B cell (primary cell): ENCODE results near the gene PYROXD2. TPM values are rescaled to one million over a fixed set of nuclear protein-coding genes. Genes with fewer than 3 reads are reported as not detected.

Source experiments
- ATAC-seq: fragments of 200-7000 bp; cut with Tn5 transposase; one replicate; pipeline ENCODE4 v1.10.0; 2021; ENCODE audit warnings: low read depth, mild to moderate bottlenecking, moderate number of reproducible peaks, moderate library complexity
- CTCF ChIA-PET: fragments of 350-600 bp; sonication (Branson Sonifier 250); formaldehyde crosslinking; loops from one replicate; lab custom pipeline; 2021; ENCODE audit warnings: antibody characterized with exemption, inconsistent platforms; lab: Charles Lee
- POLR2A ChIA-PET: fragments of 350-600 bp; sonication (Branson Sonifier 250); formaldehyde crosslinking; loops from one replicate; lab custom pipeline; 2021; ENCODE audit warnings: antibody characterized with exemption; lab: Charles Lee
- DNase-seq: peaks from one replicate; pipeline ENCODE4 v3.0.0; 2013
- H2AFZ ChIP-seq: 2 replicates; pipeline ENCODE4 v1.6.1; 2012; ENCODE audit warnings: mild to moderate bottlenecking, low read depth, low read length; ENCODE audit not compliant: insufficient read depth, poor library complexity, severe bottlenecking
- H3K27ac ChIP-seq, 2 donors: 1 replicate in 1 of 2; 2 replicates in 1 of 2; pipeline ENCODE4 v1.5.1; 2012 to 2013; ENCODE audit warnings: low read length in 2 of 2, mild to moderate bottlenecking in 2 of 2, moderate library complexity in 1 of 2
- H3K27me3 ChIP-seq, 4 experiments: fragments of 200-600 bp in 1 of 4; sonication (generic) in 1 of 4; replicated peaks in 1 of 4; 1 replicate in 2 of 4; 2 replicates in 2 of 4; pipeline versions ENCODE4 v1.6.1 to v1.7.0; 2013 to 2016; ENCODE audit warnings: low read length in 3 of 4, mild to moderate bottlenecking in 2 of 4, mixed read lengths in 1 of 4, moderate library complexity in 1 of 4; ENCODE audit not compliant: insufficient read depth in 4 of 4, control insufficient read depth in 3 of 4; ENCODE audit errors: control extremely low read depth in 1 of 4
- H3K36me3 ChIP-seq, 2 experiments: replicated peaks in 1 of 2; 1 replicate in 1 of 2; 2 replicates in 1 of 2; pipeline versions ENCODE4 v1.6.1 to v1.7.1; 2013; ENCODE audit warnings: low read length in 1 of 2; ENCODE audit not compliant: insufficient read depth in 2 of 2, control insufficient read depth in 1 of 2; ENCODE audit errors: control extremely low read depth in 1 of 2, extremely low read depth in 1 of 2
- H3K4me1 ChIP-seq, 2 donors: fragments of 200-600 bp in 1 of 2; sonication (generic) in 1 of 2; 1 replicate in 1 of 2; 2 replicates in 1 of 2; pipeline versions ENCODE4 v1.5.1 to v1.6.1; 2013 to 2017; ENCODE audit warnings: low read length in 2 of 2; ENCODE audit not compliant: control insufficient read depth in 2 of 2, insufficient read depth in 2 of 2
- H3K4me2 ChIP-seq: replicated peaks from 2 replicates; pipeline ENCODE3; 2012; ENCODE audit warnings: mild to moderate bottlenecking, low read depth, low read length; ENCODE audit not compliant: poor library complexity, severe bottlenecking
- H3K4me3 ChIP-seq, 5 experiments: fragments of 200-600 bp in 1 of 5; sonication (generic) in 1 of 5; 1 replicate in 3 of 5; 2 replicates in 2 of 5; pipeline versions ENCODE4 v1.5.1 to v1.7.0; 2011 to 2016; ENCODE audit warnings: low read length in 4 of 5, mild to moderate bottlenecking in 4 of 5, low read depth in 2 of 5, control low read depth in 1 of 5, moderate library complexity in 1 of 5; ENCODE audit not compliant: insufficient read depth in 1 of 5; ENCODE audit errors: control extremely low read depth in 1 of 5, extremely low read depth in 1 of 5
- H3K79me2 ChIP-seq: fragments of 200-600 bp; sonication (generic); one replicate; pipeline ENCODE4 v1.6.0; 2016; ENCODE audit warnings: low read length; ENCODE audit not compliant: control insufficient read depth, insufficient read depth
- H3K9ac ChIP-seq: fragments of 200-600 bp; sonication (generic); 2 replicates; pipeline ENCODE4 v1.6.1; 2017; ENCODE audit warnings: mild to moderate bottlenecking, low read length, moderate library complexity
- H3K9me3 ChIP-seq, 3 donors: one replicate each; pipeline versions ENCODE4 v1.6.1 to v1.7.1; 2013; ENCODE audit warnings: low read length in 2 of 3; ENCODE audit not compliant: control insufficient read depth in 2 of 3, insufficient read depth in 1 of 3; ENCODE audit errors: control extremely low read depth in 1 of 3
- H4K20me1 ChIP-seq: 2 replicates; pipeline ENCODE4 v1.6.0; 2012; ENCODE audit warnings: mild to moderate bottlenecking, low read length; ENCODE audit not compliant: insufficient read depth, control insufficient read depth, poor library complexity, severe bottlenecking
- H3K27ac Mint-ChIP-seq: one replicate; pipeline ENCODE4 v1.8.0; 2021; ENCODE audit warnings: mixed read lengths
- H3K27me3 Mint-ChIP-seq: one replicate; pipeline ENCODE4 v1.8.0; 2021; ENCODE audit warnings: mixed read lengths
- H3K4me1 Mint-ChIP-seq: one replicate; pipeline ENCODE4 v1.8.0; 2021; ENCODE audit warnings: mixed read lengths
- H3K4me3 Mint-ChIP-seq: one replicate; pipeline ENCODE4 v1.8.0; 2021; ENCODE audit warnings: mixed read lengths
- H3K9me3 Mint-ChIP-seq: one replicate; pipeline ENCODE4 v1.8.0; 2022; ENCODE audit warnings: mixed read lengths; ENCODE audit not compliant: insufficient read depth
- EZH2 ChIP-seq: IDR thresholded peaks from 2 replicates; pipeline ENCODE4 v1.6.1; 2012; ENCODE audit warnings: borderline replicate concordance, low read depth, mild to moderate bottlenecking, moderate library complexity, low read length; ENCODE audit not compliant: insufficient read depth, poor library complexity, severe bottlenecking
- WGBS: methylation state at CpG from one replicate; pipeline ENCODE4 v1.1.5; 2013; ENCODE audit warnings: missing lambda C conversion rate; ENCODE audit not compliant: insufficient coverage; 5-methylcytosine and 5-hydroxymethylcytosine counted together
- intact Hi-C: fragments of 100-400 bp; cut with micrococcal nuclease; formaldehyde crosslinking; loops from one replicate; pipeline ENCODE4 v1.10.0; 2022
- polyA plus RNA-seq: library from polyadenylated mRNA; depleted of rRNA; stranded (reverse); fragments of >200 nt; gene quantifications from 2 replicates; pipeline ENCODE4 v1.2.3, GENCODE V29; 2012
- total RNA-seq, 2 donors: library from RNA; stranded (reverse); fragments of 120-200 nt in 1 of 2; gene quantifications; 1 replicate in 1 of 2; 2 replicates in 1 of 2; pipeline versions ENCODE4 v1.2.3 to v1.2.4, GENCODE V29; 2013 to 2022
- TF ChIP-seq, protein P1 (sequence below): fragments of 200-600 bp; IDR thresholded peaks from one replicate; pipeline ENCODE4 v1.8.0; 2022; ENCODE audit warnings: antibody characterized with exemption, mild to moderate bottlenecking

PYROXD2 gene
- total and polyA plus RNA-seq, 2 donors (not counting 1 experiment from before 2014, with no cell fraction given): 25.1 to 960 TPM

DNA sequence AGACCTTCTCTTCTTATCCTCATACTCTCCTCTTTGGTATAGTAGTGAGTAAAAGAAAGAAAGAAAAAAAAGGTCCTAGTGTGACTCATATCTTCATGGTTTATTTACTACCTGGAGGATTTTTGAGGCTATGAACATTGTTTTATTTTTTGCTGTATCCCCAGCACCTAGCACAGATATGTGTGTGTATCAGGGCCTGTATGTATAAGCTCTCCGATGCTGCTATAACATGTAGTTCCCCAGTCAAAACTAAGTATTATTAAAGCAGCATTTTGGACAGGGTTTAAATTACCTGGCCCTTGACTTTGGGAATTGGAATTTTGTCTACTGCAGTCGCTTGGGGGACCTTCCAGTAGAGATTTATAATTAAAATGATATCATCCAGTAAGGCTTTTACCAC, 46.3 kb downstream of the PYROXD2 start:
- intact Hi-C loops: no loop called here
- DNase-seq: no peak
- TF ChIP-seq, protein P1, sequence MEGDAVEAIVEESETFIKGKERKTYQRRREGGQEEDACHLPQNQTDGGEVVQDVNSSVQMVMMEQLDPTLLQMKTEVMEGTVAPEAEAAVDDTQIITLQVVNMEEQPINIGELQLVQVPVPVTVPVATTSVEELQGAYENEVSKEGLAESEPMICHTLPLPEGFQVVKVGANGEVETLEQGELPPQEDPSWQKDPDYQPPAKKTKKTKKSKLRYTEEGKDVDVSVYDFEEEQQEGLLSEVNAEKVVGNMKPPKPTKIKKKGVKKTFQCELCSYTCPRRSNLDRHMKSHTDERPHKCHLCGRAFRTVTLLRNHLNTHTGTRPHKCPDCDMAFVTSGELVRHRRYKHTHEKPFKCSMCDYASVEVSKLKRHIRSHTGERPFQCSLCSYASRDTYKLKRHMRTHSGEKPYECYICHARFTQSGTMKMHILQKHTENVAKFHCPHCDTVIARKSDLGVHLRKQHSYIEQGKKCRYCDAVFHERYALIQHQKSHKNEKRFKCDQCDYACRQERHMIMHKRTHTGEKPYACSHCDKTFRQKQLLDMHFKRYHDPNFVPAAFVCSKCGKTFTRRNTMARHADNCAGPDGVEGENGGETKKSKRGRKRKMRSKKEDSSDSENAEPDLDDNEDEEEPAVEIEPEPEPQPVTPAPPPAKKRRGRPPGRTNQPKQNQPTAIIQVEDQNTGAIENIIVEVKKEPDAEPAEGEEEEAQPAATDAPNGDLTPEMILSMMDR: no peak
- TF ChIP-seq EZH2: no peak
- no peaks in the 10 kb centered on the region for H4K20me1 ChIP-seq
- H3K27ac ChIP-seq: no peak overlapping the region
- no peak overlapping the region for H3K4me2 ChIP-seq
- Mint-ChIP-seq H3K9me3 (no peaks in the 10 kb centered on the region), H3K27me3 (peaks cover 11% of the 10 kb centered on the region), H3K4me1 (peaks cover 6% of the 10 kb centered on the region), H3K27ac (no peak overlapping the region), H3K4me3 (no peak overlapping the region)
- ATAC-seq: no peak
- peaks cover 0 to 9% (median 0%) of the 10 kb centered on the region in 4 experiments for H3K27me3 ChIP-seq
- no peaks in the 10 kb centered on the region for H3K9me3 ChIP-seq
- H3K79me2 ChIP-seq: no peaks in the 10 kb centered on the region
- no peaks in the 10 kb centered on the region for H3K36me3 ChIP-seq
- POLR2A ChIA-PET: no interaction called here
- no peak overlapping the region for H2AFZ ChIP-seq
- peaks cover 6 to 8% of the 10 kb centered on the region in 2 donors for H3K4me1 ChIP-seq
- H3K9ac ChIP-seq: no peak overlapping the region
- no peak overlapping the region for H3K4me3 ChIP-seq
- CTCF ChIA-PET: no interaction called here
- no CpG with 5 or more reads among the region's 2 CpGs for WGBS

DNA sequence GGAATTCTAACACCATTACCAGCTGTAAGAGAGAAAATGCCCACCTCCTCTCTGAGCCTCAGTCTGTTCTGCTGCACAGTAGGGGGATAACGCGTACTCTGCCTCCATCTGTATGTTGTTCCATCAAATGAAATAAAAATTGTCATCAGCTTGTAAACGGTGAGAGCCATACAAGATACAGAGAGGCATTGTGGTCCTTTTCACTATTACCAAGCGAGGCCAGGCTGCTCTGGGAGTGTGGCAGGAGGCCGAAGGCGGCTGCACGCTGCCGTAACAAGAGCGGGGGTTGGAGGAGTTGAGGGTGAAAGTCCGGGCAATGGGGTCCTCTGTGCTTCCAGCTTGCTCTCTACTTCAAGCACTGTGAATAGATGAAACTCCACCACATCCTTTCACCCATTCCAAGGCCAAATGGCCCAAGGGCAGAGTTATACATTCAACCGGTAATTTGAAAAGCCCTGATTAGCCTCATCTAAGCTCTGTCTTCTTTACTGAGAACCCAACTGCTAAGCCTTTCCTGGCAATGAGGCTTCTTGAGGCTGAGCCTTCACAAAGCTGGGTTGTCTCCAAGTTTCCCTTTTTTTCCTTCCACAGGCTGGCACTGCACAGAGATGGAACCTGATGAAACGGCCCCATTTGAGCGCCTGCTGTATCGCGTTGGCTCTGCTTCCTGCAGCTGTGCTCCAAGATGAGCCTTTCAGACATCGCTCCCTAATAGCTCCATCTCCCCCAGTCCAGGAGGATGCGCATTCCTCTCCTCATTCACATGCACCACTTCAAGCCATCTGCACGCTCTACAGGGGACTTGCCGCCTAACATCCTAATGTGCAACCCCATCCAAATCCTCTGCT, 47.2 kb downstream of the PYROXD2 start:
- Histone ChIP-seq H3K27ac (no peak overlapping the region), H2AFZ (no peak overlapping the region), H3K27me3 (peaks cover 0 to 9% (median 0%) of the 10 kb centered on the region in 4 experiments), H4K20me1 (no peaks in the 10 kb centered on the region), H3K9me3 (no peaks in the 10 kb centered on the region), H3K4me2 (no peak overlapping the region), H3K9ac (no peak overlapping the region), H3K36me3 (no peaks in the 10 kb centered on the region), H3K4me1 (peaks cover 6 to 8% of the 10 kb centered on the region in 2 donors), H3K4me3 (no peak overlapping the region), H3K79me2 (no peaks in the 10 kb centered on the region)
- WGBS: 93% methylated on average over 12 of the region's 19 CpGs
- intact Hi-C loops: no loop called here
- CTCF ChIA-PET: no interaction called here
- peaks cover 6% of the 10 kb centered on the region for H3K4me1 Mint-ChIP-seq
- no peak for ATAC-seq
- POLR2A ChIA-PET: no interaction called here
- no peak for DNase-seq
- no peaks in the 10 kb centered on the region for H3K9me3 Mint-ChIP-seq
- no peak for TF ChIP-seq EZH2
- TF ChIP-seq, protein P1: no peak
- no peak overlapping the region for H3K4me3 Mint-ChIP-seq
- H3K27ac Mint-ChIP-seq: no peak overlapping the region
- H3K27me3 Mint-ChIP-seq: peaks cover 5% of the 10 kb centered on the region
